Keratinocyte (primary cell): ENCODE measurements around the gene CFAP300.

Experiments used
- EZH2 ChIP-seq: IDR thresholded peaks from one replicate; pipeline ENCODE4 v1.6.1; 2012; ENCODE audit warnings: inconsistent platforms, mild to moderate bottlenecking, low read length, moderate library complexity
- TF ChIP-seq, protein P1 (sequence below), 3 experiments: IDR thresholded peaks in 1 of 3; conservative IDR thresholded peaks in 1 of 3; optimal IDR thresholded peaks in 1 of 3; 2 replicates in 2 of 3; 3 replicates in 1 of 3; pipeline versions ENCODE3 to v1.5.1; 2011; ENCODE audit warnings: low read length in 3 of 3, mild to moderate bottlenecking in 3 of 3, moderate library complexity in 2 of 3, control low read depth in 1 of 3, inconsistent platforms in 1 of 3; ENCODE audit not compliant: insufficient read depth in 2 of 3; ENCODE audit errors: extremely low read depth in 1 of 3

DNA sequence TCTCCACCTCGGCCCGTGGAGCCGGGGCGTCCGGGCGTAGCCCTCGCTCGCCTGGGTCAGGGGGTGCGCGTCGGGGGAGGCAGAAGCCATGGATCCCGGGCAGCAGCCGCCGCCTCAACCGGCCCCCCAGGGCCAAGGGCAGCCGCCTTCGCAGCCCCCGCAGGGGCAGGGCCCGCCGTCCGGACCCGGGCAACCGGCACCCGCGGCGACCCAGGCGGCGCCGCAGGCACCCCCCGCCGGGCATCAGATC, 63.4 kb downstream of the CFAP300 start:
- TF ChIP-seq, protein P1, sequence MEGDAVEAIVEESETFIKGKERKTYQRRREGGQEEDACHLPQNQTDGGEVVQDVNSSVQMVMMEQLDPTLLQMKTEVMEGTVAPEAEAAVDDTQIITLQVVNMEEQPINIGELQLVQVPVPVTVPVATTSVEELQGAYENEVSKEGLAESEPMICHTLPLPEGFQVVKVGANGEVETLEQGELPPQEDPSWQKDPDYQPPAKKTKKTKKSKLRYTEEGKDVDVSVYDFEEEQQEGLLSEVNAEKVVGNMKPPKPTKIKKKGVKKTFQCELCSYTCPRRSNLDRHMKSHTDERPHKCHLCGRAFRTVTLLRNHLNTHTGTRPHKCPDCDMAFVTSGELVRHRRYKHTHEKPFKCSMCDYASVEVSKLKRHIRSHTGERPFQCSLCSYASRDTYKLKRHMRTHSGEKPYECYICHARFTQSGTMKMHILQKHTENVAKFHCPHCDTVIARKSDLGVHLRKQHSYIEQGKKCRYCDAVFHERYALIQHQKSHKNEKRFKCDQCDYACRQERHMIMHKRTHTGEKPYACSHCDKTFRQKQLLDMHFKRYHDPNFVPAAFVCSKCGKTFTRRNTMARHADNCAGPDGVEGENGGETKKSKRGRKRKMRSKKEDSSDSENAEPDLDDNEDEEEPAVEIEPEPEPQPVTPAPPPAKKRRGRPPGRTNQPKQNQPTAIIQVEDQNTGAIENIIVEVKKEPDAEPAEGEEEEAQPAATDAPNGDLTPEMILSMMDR (optimal IDR thresholded peaks at IDR 0.05 in 1 of 3, IDR thresholded peaks at IDR 0.05 in 1 of 3, conservative IDR thresholded peaks at IDR 0.05 in 1 of 3; ENCODE audit: extremely low read depth in 1 of 3, insufficient read depth in 2 of 3, low read length in 3 of 3): no peak
- TF ChIP-seq EZH2: no peak
